ENCODE measurements around the gene SNX9. TPM values are rescaled to one million over a fixed set of nuclear protein-coding genes. Genes with fewer than 3 reads are reported as not detected.
A peak's percentile ranks its signal among the peaks of the same experiment; 100 is the strongest.

SNX9 gene
- total RNA-seq, 1 donor from 2014 or later: 36.0 TPM

GRCh38 chr6:157911786-157912185 is 88.7 kb downstream of the SNX9 start:
- H3K4me1 ChIP-seq (ENCODE audit: insufficient read depth, low read length): peaks cover 19% of the 10 kb centered on the region
- Mint-ChIP-seq H3K27me3 (ENCODE audit: low read depth, unreplicated experiment) (no peaks in the 10 kb centered on the region), H3K4me3 (ENCODE audit: unreplicated experiment) (no peak overlapping the region), H3K4me1 (ENCODE audit: low read depth, unreplicated experiment) (peaks cover 13% of the 10 kb centered on the region), H3K36me3 (ENCODE audit: low read depth, unreplicated experiment) (peaks cover 26% of the 10 kb centered on the region), H3K27ac (ENCODE audit: unreplicated experiment) (peak overlapping the region; percentile 55), H3K9me3 (ENCODE audit: unreplicated experiment) (no peaks in the 10 kb centered on the region)
- peak overlapping the region; percentile 67 for H3K27ac ChIP-seq (ENCODE audit: low read depth, low read length)
- no peaks in the 10 kb centered on the region for H3K79me2 ChIP-seq (ENCODE audit: insufficient read depth, low read length)
- FAIRE-seq (no peak), DNase-seq (ENCODE audit: low read depth) (no peak)
- no peaks in the 10 kb centered on the region for H3K9me3 ChIP-seq (ENCODE audit: insufficient read depth, low read depth, low read length)
- peak overlapping the region; percentile 67 for H3K9ac ChIP-seq (ENCODE audit: low read length)
- peak overlapping the region; percentile 61 for H3K4me2 ChIP-seq (ENCODE audit: low read length)
- no peaks in the 10 kb centered on the region for H3K27me3 ChIP-seq (ENCODE audit: insufficient read depth, low read length)
- H2AFZ ChIP-seq (ENCODE audit: low read depth, low read length): no peak overlapping the region
- peaks cover 3% of the 10 kb centered on the region for H4K20me1 ChIP-seq (ENCODE audit: insufficient read depth, low read length)
- TF ChIP-seq EZH2 (IDR thresholded peaks at IDR 0.05; ENCODE audit: insufficient read depth, low read length) (no peak), CTCF (IDR thresholded peaks at IDR 0.05; ENCODE audit: insufficient read depth, low read depth, low read length) (no peak)
- no peak overlapping the region for H3K4me3 ChIP-seq (ENCODE audit: insufficient read depth, low read depth, low read length)
- H3K36me3 ChIP-seq (ENCODE audit: insufficient read depth, low read length): peaks cover 22% of the 10 kb centered on the region

GRCh38 chr6:157912326-157912725 is 89.3 kb downstream of the SNX9 start:
- FAIRE-seq: peak; percentile 78

More at GRCh38 chr6:157912326-157912725, 89.3 kb downstream of the SNX9 start:
- Mint-ChIP-seq H3K9me3 (ENCODE audit: unreplicated experiment) (no peaks in the 10 kb centered on the region), H3K4me3 (ENCODE audit: unreplicated experiment) (no peak overlapping the region), H3K27me3 (ENCODE audit: low read depth, unreplicated experiment) (no peaks in the 10 kb centered on the region), H3K4me1 (ENCODE audit: low read depth, unreplicated experiment) (peaks cover 13% of the 10 kb centered on the region), H3K36me3 (ENCODE audit: low read depth, unreplicated experiment) (peaks cover 25% of the 10 kb centered on the region), H3K27ac (ENCODE audit: unreplicated experiment) (peak overlapping the region; percentile 55)
- Histone ChIP-seq H3K4me1 (ENCODE audit: insufficient read depth, low read length) (peaks cover 19% of the 10 kb centered on the region), H2AFZ (ENCODE audit: low read depth, low read length) (no peak overlapping the region), H4K20me1 (ENCODE audit: insufficient read depth, low read length) (peaks cover 3% of the 10 kb centered on the region), H3K4me3 (ENCODE audit: insufficient read depth, low read depth, low read length) (no peak overlapping the region), H3K79me2 (ENCODE audit: insufficient read depth, low read length) (no peaks in the 10 kb centered on the region), H3K27ac (ENCODE audit: low read depth, low read length) (peak overlapping the region; percentile 67), H3K9me3 (ENCODE audit: insufficient read depth, low read depth, low read length) (no peaks in the 10 kb centered on the region), H3K27me3 (ENCODE audit: insufficient read depth, low read length) (no peaks in the 10 kb centered on the region), H3K36me3 (ENCODE audit: insufficient read depth, low read length) (peaks cover 22% of the 10 kb centered on the region), H3K4me2 (ENCODE audit: low read length) (peak overlapping the region; percentile 61), H3K9ac (ENCODE audit: low read length) (peak overlapping the region; percentile 67)
- DNase-seq (ENCODE audit: low read depth): peak; percentile 95
- TF ChIP-seq CTCF (IDR thresholded peaks at IDR 0.05; ENCODE audit: insufficient read depth, low read depth, low read length) (no peak), EZH2 (IDR thresholded peaks at IDR 0.05; ENCODE audit: insufficient read depth, low read length) (no peak)
